Measurements from ENCODE around the gene MANBA. TPM values are rescaled to one million over a fixed set of nuclear protein-coding genes. Genes with fewer than 3 reads are reported as not detected.

Gene MANBA
- total RNA-seq, 6 experiments from 2014 or later, result 31.2 to 57.9 (median 36.0) TPM

DNA sequence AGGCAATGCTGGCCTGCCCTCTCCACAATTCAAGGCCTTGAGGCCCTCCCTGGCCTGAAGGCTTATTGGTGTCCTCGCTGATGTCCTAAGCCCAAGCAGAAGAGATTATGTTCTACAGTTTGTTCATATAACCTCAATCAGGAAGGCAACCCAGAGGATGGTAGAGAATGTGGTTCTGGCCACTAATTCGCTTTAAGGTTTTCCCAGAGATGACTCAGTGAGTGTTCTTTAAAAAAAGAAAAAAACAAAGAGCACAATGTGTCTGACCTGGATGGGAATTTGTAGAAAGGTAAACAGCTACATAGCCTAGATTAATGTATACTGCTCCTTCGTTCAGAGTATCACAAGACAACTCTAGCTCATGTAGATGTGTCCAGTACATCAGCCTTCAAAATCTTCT, 66.0 kb downstream of the MANBA start:
- no peak overlapping the region for H3K4me3 Mint-ChIP-seq
- 0 out of 2 replicates have a peak, but pooled peaks cover 1% of the 10 kb centered on the region for H3K27me3 Mint-ChIP-seq (ENCODE audit: insufficient read depth)
- TF ChIP-seq, protein P1, sequence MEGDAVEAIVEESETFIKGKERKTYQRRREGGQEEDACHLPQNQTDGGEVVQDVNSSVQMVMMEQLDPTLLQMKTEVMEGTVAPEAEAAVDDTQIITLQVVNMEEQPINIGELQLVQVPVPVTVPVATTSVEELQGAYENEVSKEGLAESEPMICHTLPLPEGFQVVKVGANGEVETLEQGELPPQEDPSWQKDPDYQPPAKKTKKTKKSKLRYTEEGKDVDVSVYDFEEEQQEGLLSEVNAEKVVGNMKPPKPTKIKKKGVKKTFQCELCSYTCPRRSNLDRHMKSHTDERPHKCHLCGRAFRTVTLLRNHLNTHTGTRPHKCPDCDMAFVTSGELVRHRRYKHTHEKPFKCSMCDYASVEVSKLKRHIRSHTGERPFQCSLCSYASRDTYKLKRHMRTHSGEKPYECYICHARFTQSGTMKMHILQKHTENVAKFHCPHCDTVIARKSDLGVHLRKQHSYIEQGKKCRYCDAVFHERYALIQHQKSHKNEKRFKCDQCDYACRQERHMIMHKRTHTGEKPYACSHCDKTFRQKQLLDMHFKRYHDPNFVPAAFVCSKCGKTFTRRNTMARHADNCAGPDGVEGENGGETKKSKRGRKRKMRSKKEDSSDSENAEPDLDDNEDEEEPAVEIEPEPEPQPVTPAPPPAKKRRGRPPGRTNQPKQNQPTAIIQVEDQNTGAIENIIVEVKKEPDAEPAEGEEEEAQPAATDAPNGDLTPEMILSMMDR (IDR thresholded peaks at IDR 0.05), result no peak
- H3K4me1 Mint-ChIP-seq (ENCODE audit: low read depth), result peaks cover 37% of the 10 kb centered on the region
- no peak for DNase-seq
- H3K27ac Mint-ChIP-seq, result peak overlapping the region; percentile 24; the same call in 1 of the 2 replicates
- H3K9me3 Mint-ChIP-seq, result no peaks in the 10 kb centered on the region
- peaks cover 37% of the 10 kb centered on the region for H3K36me3 Mint-ChIP-seq (ENCODE audit: low read depth)

- Mint-ChIP-seq H3K36me3 (ENCODE audit: low read depth) (peaks cover 37% of the 10 kb centered on the region), H3K27ac (peak overlapping the region; percentile 70), H3K27me3 (ENCODE audit: insufficient read depth) (0 out of 2 replicates have a peak, but pooled peaks cover 1% of the 10 kb centered on the region), H3K9me3 (no peaks in the 10 kb centered on the region), H3K4me3 (no peak overlapping the region), H3K4me1 (ENCODE audit: low read depth) (peaks cover 37% of the 10 kb centered on the region)
- DNase-seq, result no peak
- TF ChIP-seq, protein P1 (IDR thresholded peaks at IDR 0.05), result no peak
These were observed 66.9 kb downstream of the MANBA start for GRCh38 chr4:102693861-102694260.

GRCh38 chr4:102693262-102693850, 67.4 kb downstream of the MANBA start:
- TF ChIP-seq, protein P1 (IDR thresholded peaks at IDR 0.05), result no peak
- Mint-ChIP-seq H3K27me3 (ENCODE audit: insufficient read depth) (0 out of 2 replicates have a peak, but pooled peaks cover 1% of the 10 kb centered on the region), H3K4me1 (ENCODE audit: low read depth) (peaks cover 37% of the 10 kb centered on the region), H3K27ac (peak overlapping the region; percentile 70), H3K36me3 (ENCODE audit: low read depth) (peaks cover 37% of the 10 kb centered on the region), H3K4me3 (no peak overlapping the region), H3K9me3 (no peaks in the 10 kb centered on the region)
- DNase-seq, result peak; percentile 44

- no peak for DNase-seq
- Mint-ChIP-seq H3K36me3 (ENCODE audit: low read depth) (peaks cover 37% of the 10 kb centered on the region), H3K27ac (peak overlapping the region; percentile 17), H3K9me3 (no peaks in the 10 kb centered on the region), H3K4me3 (no peak overlapping the region), H3K4me1 (ENCODE audit: low read depth) (peaks cover 37% of the 10 kb centered on the region), H3K27me3 (ENCODE audit: insufficient read depth) (0 out of 2 replicates have a peak, but pooled peaks cover 1% of the 10 kb centered on the region)
- TF ChIP-seq, protein P1 (IDR thresholded peaks at IDR 0.05), result no peak
These were observed 68.3 kb downstream of the MANBA start for GRCh38 chr4:102692474-102692873.

- no peaks in the 10 kb centered on the region for H3K9me3 Mint-ChIP-seq
- peaks cover 12% of the 10 kb centered on the region for H3K36me3 Mint-ChIP-seq (ENCODE audit: low read depth)
- TF ChIP-seq, protein P1 (IDR thresholded peaks at IDR 0.05), result no peak
- H3K27me3 Mint-ChIP-seq (ENCODE audit: insufficient read depth), result no peaks in the 10 kb centered on the region
- no peak overlapping the region for H3K27ac Mint-ChIP-seq
- DNase-seq, result no peak
- no peak overlapping the region for H3K4me3 Mint-ChIP-seq
- H3K4me1 Mint-ChIP-seq (ENCODE audit: low read depth), result peaks cover 14% of the 10 kb centered on the region
These were observed 72.8 kb downstream of the MANBA start for GRCh38 chr4:102687982-102688433.

Measured in HFFc6 (cell line).